Measurements from ENCODE around the gene DNAI1. TPM values are rescaled to one million over a fixed set of nuclear protein-coding genes. Genes with fewer than 3 reads are reported as not detected.
A peak's percentile ranks its signal among the peaks of the same experiment; 100 is the strongest.

Gene DNAI1
- total and polyA plus RNA-seq, 2 of the 13 experiments (the other 11 are each of a cell fraction or from before 2014, with no cell fraction given), result not detected

DNA sequence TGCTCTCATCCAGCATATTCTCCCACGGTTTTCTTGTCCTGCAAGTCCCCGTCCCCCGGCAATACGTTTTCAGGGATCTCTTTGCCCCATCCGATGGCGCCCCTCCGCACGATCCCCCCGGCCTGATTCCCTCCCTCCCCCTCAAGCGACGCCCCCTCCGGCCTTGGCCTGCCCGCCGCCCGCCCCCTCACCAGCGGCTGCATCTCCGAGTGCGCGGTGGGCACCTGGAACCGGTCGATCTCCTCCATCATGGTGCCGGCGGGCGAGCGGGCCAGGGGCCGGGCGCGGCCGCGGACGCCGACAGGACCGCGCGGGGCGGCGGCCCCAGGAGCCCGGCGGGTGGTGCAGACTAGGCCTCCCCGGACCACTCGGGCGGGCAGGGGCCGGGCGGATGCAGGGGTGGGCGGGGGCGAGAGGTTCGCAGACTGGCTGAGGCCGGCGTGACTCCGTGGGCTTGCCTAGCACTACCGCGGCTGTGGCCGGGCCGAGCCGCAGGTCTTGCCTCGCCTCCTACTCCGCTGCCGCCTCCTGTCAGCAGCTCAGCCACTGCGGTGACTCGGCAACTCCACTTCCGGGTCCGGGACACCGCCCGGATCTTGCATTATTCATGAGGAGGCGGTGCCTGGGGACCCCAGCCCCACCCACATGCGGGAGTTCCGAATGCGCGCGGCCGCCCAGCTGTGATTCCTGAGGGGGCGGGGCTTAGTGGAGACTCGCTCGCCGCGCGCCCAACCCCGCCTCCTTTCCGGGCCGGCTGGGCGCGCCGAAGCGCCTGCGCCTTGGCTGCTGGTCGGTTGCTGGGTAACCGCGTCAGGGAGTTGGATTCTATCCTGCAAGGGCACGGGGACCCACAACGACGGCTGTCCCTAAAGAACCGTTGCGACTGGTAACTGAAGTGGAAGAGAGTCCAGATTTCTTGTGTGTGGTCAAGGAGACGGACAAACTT, at the start of gene DNAI1, which contains the start of gene FAM219A (continued):
- no peak for TF ChIP-seq BCLAF1 (IDR thresholded peaks at IDR 0.05)
- TF ChIP-seq, protein P1, sequence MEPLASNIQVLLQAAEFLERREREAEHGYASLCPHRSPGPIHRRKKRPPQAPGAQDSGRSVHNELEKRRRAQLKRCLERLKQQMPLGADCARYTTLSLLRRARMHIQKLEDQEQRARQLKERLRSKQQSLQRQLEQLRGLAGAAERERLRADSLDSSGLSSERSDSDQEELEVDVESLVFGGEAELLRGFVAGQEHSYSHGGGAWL (CRISPR knock-in tag; IDR thresholded peaks at IDR 0.05), result no peak
- TF ChIP-seq ZNF605 (CRISPR knock-in tag; IDR thresholded peaks at IDR 0.05), result peak; percentile 61; the same call in 1 of the 2 replicates
- TF ChIP-seq RFX1 (IDR thresholded peaks at IDR 0.05), result peak; percentile 73; the same call in 1 of the 2 replicates
- TF ChIP-seq ZNF710 (CRISPR knock-in tag; IDR thresholded peaks at IDR 0.05; ENCODE audit: borderline replicate concordance), result no peak
- TF ChIP-seq AGO1 (IDR thresholded peaks at IDR 0.05; ENCODE audit: low read depth, low read length, poor library complexity, severe bottlenecking), result no peak
- TF ChIP-seq, protein P2, sequence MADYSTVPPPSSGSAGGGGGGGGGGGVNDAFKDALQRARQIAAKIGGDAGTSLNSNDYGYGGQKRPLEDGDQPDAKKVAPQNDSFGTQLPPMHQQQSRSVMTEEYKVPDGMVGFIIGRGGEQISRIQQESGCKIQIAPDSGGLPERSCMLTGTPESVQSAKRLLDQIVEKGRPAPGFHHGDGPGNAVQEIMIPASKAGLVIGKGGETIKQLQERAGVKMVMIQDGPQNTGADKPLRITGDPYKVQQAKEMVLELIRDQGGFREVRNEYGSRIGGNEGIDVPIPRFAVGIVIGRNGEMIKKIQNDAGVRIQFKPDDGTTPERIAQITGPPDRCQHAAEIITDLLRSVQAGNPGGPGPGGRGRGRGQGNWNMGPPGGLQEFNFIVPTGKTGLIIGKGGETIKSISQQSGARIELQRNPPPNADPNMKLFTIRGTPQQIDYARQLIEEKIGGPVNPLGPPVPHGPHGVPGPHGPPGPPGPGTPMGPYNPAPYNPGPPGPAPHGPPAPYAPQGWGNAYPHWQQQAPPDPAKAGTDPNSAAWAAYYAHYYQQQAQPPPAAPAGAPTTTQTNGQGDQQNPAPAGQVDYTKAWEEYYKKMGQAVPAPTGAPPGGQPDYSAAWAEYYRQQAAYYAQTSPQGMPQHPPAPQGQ (CRISPR knock-in tag; IDR thresholded peaks at IDR 0.05; ENCODE audit: borderline replicate concordance), result no peak
- no peak for TF ChIP-seq ZNF557 (CRISPR knock-in tag; IDR thresholded peaks at IDR 0.05)
- TF ChIP-seq ZNF672 (CRISPR knock-in tag; IDR thresholded peaks at IDR 0.05), result no peak
- TF ChIP-seq ZBTB3 (CRISPR knock-in tag; IDR thresholded peaks at IDR 0.05; ENCODE audit: borderline replicate concordance, low read depth), result no peak
- TF ChIP-seq ZNF691 (CRISPR knock-in tag; IDR thresholded peaks at IDR 0.05; ENCODE audit: borderline replicate concordance, low read depth), result no peak
- TF ChIP-seq ZNF674 (CRISPR knock-in tag; IDR thresholded peaks at IDR 0.05; ENCODE audit: low read depth), result no peak
- TF ChIP-seq, protein P3, sequence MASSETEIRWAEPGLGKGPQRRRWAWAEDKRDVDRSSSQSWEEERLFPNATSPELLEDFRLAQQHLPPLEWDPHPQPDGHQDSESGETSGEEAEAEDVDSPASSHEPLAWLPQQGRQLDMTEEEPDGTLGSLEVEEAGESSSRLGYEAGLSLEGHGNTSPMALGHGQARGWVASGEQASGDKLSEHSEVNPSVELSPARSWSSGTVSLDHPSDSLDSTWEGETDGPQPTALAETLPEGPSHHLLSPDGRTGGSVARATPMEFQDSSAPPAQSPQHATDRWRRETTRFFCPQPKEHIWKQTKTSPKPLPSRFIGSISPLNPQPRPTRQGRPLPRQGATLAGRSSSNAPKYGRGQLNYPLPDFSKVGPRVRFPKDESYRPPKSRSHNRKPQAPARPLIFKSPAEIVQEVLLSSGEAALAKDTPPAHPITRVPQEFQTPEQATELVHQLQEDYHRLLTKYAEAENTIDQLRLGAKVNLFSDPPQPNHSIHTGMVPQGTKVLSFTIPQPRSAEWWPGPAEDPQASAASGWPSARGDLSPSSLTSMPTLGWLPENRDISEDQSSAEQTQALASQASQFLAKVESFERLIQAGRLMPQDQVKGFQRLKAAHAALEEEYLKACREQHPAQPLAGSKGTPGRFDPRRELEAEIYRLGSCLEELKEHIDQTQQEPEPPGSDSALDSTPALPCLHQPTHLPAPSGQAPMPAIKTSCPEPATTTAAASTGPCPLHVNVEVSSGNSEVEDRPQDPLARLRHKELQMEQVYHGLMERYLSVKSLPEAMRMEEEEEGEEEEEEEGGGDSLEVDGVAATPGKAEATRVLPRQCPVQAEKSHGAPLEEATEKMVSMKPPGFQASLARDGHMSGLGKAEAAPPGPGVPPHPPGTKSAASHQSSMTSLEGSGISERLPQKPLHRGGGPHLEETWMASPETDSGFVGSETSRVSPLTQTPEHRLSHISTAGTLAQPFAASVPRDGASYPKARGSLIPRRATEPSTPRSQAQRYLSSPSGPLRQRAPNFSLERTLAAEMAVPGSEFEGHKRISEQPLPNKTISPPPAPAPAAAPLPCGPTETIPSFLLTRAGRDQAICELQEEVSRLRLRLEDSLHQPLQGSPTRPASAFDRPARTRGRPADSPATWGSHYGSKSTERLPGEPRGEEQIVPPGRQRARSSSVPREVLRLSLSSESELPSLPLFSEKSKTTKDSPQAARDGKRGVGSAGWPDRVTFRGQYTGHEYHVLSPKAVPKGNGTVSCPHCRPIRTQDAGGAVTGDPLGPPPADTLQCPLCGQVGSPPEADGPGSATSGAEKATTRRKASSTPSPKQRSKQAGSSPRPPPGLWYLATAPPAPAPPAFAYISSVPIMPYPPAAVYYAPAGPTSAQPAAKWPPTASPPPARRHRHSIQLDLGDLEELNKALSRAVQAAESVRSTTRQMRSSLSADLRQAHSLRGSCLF (CRISPR knock-in tag; IDR thresholded peaks at IDR 0.05; ENCODE audit: borderline replicate concordance), result no peak
- no peak for TF ChIP-seq SIX4 (CRISPR knock-in tag; IDR thresholded peaks at IDR 0.05)

All from HepG2 (cell line).